HG03469 (cell line): ENCODE results near the gene IL16.
A peak's percentile ranks its signal among the peaks of the same experiment; 100 is the strongest.
"Not testable (repeated sequence)": the region's sequence is repeated elsewhere in the genome, so short reads cannot be mapped to it uniquely, and the experiment has no call there.

Experiments
- ATAC-seq: cut with Tn5 transposase; IDR thresholded peaks from one replicate; pipeline ENCODE4 v1.9.1; 2021; ENCODE audit warnings: mild to moderate bottlenecking, moderate library complexity, moderate number of reproducible peaks; ENCODE audit not compliant: unreplicated experiment

IL16 gene

GRCh38 chr15:81309647-81310450, 113.2 kb downstream of the IL16 start:
- no peak for ATAC-seq

GRCh38 chr15:81310480-81310879, 113.8 kb downstream of the IL16 start:
- ATAC-seq: no peak

GRCh38 chr15:81311752-81312464, 115.2 kb downstream of the IL16 start:
- peak; percentile 47 for ATAC-seq

GRCh38 chr15:81312790-81313543, 116.3 kb downstream of the IL16 start:
- no peak for ATAC-seq

GRCh38 chr15:81313686-81314085, 117.0 kb downstream of the IL16 start:
- ATAC-seq: no peak

GRCh38 chr15:81314378-81314777, 117.7 kb downstream of the IL16 start:
- no peak for ATAC-seq

GRCh38 chr15:81315452-81316175, 118.9 kb downstream of the IL16 start:
- ATAC-seq: no peak

GRCh38 chr15:81316267-81316666, 119.6 kb downstream of the IL16 start:
- no peak for ATAC-seq

GRCh38 chr15:81317642-81318017, 121.0 kb downstream of the IL16 start:
- ATAC-seq: no peak

GRCh38 chr15:81321667-81322066, 125.0 kb downstream of the IL16 start:
- no peak for ATAC-seq

GRCh38 chr15:81322676-81323253, 126.1 kb downstream of the IL16 start:
- ATAC-seq: no peak

GRCh38 chr15:81323559-81323943, 126.9 kb downstream of the IL16 start:
- ATAC-seq: no peak

GRCh38 chr15:81323944-81324881, 127.5 kb downstream of the IL16 start, which contains the start of gene STARD5:
Gene STARD5 (minus strand): TSS chr15:81324141. CDS start chr15:81324099, 42 bp downstream.
- peak; percentile 95 for ATAC-seq

GRCh38 chr15:81326466-81327212, 130.0 kb downstream of the IL16 start:
- ATAC-seq: no peak

GRCh38 chr15:81327516-81327915, 130.8 kb downstream of the IL16 start:
- ATAC-seq: no peak

- ATAC-seq: no peak
These were observed 132.8 kb downstream of the IL16 start for GRCh38 chr15:81329446-81329845.

GRCh38 chr15:81330366-81331090, 133.8 kb downstream of the IL16 start:
- ATAC-seq: no peak

- ATAC-seq: not testable (repeated sequence)
These were observed 134.5 kb downstream of the IL16 start for GRCh38 chr15:81331141-81331540.
